NCI-H1105 (cell line): ENCODE results near the gene MAST4.

ENCODE experiments used
- DNase-seq: peaks from one replicate; lab custom pipeline; 2025; lab: John Stamatoyannopoulos, UW

MAST4 gene

DNA sequence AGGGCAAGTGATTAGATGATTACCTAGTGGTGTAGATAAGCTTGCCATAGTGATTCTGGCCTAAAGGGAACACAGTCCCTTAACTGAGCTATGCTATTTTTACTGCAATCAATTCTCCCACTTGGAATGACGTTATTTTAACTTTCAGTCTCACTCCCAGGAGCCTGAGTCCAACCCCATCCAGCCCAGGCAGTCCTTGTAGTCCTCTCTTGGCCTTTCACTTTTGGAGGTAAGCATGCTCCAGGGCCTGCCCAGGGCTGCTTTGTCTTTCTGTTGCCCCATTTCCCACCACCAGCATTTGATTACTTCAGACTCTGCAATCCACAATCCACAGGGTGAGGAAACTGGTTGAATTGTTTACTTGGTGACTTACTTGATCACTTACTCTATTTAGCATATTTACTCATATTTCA, 367.4 kb downstream of the MAST4 start:
- DNase-seq, result no peak

DNA sequence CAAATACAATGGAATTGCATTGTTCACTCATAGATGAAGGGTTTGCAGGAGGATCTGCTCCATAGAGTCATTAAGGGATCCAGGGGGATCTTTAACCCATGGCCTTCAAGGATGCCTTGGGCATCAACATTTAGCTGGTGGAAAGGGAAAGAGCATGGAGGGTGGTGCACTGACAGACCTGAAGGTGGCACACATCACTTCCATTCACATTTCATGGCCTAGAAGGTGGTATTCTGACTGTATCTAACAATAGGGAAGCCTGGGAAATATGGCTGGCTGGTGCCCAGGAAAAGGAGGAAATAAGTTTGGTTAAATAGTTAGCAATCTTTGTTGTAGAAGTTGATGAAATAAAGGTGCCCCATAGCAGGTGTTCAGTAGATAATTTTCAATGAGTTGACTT, 370.2 kb downstream of the MAST4 start:
- no peak for DNase-seq

DNA sequence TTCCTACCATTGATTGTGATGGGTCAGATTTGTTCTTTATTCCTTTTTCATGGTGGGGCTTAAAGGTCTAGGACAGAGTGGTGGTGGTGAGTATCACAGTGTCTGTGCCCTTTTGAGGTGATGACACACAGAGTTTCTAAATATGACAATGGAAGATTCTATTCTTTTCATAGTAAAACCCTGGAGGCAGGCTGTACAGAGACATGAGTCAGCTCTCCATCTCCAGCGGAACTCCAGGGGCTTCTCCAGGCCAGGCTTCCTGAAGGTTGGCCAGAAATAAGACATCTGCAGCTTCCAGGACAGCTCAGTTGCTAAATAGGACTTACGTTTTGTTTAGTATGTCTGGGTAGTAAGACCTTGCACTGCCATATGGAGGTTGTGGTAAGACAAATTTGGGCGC, 370.9 kb downstream of the MAST4 start:
- no peak for DNase-seq

DNA sequence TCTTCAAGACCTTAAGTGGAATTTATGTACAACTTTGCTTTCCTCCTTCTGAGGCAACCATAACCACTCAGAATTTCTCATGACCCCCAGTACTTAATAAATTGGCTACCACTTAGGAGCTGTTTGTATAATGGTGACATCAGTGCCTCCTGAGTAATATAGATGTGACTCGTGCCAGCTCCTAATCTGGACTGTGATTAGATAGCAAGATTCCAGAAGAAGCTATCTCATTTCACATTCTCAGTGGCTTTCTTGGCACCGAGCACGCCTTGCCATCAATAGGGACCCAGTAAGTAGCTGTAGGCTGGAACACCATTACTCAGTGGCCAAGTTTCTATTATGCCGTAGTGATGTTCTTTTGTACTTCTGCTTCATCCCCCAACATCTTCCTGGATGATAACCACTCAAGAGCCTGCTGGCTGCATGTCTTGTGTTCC, 371.7 kb downstream of the MAST4 start:
- no peak for DNase-seq

DNA sequence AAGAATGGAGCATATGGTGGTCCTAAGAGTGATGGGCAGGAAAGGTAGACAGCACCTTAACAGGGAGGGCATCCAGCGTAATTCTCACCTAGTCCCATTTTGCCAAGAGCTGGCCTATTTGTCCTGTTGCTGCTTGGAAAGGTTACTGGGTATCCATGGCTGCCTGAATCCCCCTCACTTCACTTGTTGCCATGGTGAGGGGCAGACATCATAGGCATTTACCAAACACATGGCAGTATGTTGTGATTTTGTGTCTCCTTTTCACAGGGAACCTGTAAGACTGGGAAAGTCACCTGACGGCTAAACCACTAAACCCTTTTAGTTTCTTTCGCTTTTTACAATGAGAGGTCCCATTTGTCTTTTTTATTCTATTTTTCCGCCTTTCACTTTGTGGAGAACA, 373.3 kb downstream of the MAST4 start:
- DNase-seq, result no peak

DNA sequence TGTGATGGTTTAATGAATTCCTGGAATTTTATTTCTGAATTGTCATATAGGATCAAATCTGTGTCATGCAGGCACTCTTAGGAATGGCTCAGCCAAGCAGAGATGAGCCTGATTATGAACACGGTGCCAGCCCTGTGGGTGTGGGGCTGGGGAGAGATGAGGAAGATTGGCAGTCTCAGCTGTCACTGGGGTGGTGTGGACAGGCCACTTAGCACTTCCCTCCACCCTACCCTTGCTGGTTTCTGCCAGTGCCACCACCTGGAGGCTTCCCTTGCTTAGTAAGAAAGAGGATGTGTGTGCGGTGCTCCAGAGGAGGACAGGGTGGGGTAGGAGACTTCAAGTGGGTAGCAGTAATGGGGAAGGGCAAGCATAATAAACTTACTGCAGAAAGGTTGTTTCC, 373.8 kb downstream of the MAST4 start:
- no peak for DNase-seq

DNA sequence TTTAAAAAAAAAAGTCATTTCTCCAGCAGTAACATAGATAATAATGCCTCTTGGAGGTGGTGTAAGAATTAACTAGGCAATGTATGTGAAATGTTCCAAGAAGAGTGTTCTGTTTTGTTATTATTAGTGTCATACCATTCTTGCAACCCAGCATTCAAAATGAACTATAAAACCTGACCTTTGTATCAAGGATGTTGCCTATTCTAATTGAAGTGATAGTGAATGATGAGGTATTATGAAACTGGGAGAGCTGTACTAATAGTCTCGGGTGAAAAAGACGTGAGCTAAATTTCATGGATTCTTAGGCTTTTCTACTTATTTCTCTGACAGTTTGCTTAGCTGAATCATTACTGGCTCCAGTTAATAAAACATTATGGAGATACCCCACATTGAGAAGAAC, 375.8 kb downstream of the MAST4 start:
- DNase-seq, result no peak

DNA sequence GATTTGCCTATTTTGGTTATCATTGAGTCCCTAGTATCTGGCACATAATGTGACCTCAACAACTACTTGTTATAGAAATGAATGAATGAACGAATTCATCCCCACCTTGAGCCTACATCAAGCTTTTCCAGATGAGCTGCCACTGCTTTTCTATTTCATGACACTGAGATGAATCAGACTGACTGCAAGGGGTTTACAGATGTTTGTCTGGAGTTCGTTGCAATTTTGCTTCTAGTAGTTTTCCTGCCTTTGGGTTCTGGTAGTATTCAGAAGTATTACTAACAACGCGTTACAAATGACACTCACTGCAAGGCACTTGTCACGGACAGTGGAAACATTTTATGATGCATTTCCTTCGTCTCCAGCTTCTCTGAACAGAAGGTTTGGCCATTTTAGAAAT, 378.1 kb downstream of the MAST4 start:
- no peak for DNase-seq

DNA sequence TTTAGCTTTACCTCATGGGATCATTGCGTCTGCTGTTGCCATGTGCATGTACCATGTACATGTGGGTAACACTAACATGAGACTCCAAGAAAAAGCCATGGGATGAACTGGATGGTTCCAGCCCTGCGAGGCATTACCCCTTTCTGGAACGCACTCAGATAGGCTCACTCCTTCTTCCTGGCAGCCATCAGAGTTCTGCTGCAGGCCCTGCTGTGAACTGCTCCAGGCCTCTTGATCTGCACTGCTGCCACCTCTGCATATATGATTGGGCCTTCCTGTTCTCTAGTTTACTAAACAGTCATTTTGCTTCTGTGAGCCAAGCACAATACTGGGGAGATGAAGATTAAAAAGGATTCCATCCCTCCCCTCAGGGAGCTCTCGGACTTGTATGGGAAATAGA, 379.9 kb downstream of the MAST4 start:
- no peak for DNase-seq

DNA sequence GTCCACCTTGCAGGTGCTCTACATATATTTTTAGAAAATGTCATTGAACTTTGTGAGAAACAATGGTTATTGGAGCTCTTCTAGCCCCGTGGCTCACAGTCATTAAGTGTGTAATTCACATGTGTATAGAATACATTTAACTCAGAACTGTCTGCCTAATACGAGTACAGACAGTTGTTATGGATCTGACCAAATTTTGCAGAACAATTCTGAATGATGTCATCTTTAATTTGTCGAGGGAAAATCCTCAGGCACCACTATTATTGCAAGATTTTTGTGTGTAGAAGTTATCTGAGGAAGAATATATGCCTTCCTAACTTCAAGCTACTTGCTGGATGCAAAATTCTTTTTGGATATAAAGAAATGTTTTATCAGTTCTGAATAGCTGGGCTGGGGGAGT, 383.5 kb downstream of the MAST4 start:
- no peak for DNase-seq

DNA sequence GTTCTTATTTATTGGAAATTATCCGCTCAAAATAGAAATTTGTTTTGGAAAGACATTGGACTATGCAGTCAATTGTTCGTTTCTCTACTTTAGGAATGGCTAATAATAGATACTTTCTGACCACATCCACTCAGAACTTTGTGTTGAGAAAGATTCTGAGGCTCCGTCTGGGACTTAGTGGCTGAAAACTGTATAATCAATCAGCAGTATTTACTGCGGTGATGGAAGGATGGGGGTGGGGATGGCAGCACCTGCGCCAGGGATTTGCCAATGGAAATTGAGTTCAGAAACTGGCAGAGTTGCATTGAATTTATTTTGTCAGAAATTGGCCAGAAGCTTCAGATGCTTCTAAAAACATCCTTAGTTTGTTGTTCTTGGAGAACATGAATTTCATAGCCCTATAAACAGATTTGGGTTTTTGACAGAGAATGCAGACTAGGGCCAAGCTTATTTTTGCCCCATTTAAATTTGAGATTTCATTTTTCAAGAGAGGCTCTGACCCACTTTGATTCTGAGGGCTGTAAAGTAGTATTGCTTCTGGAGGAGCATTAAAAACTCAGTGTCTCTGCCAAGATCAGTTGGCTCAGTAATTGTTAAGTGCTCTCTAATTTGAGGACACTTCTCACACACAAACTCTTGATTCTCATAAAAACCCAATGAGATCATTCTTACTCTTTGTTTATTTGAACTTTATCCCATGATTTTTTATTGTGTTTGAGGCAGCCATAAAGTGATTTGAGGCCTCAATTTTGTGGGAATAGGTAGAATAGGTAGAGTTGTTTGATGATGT, 385.3 kb downstream of the MAST4 start:
- DNase-seq, result no peak

DNA sequence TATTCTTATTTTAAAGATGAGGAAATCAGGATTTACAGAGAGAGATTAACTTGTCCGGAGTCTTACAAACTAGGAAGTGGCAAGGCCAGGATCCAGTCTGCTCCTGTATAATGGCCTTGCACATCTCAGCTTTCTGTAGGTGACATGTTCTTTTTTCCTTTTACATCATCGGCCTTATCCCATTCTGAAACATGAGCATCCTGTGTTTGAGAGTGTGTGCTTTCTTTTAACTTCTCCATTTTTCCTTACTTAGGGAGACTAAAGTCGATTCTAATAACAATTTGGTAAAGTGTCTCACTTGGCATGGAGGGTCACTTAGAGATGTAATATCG, 385.8 kb downstream of the MAST4 start:
- DNase-seq, result no peak

DNA sequence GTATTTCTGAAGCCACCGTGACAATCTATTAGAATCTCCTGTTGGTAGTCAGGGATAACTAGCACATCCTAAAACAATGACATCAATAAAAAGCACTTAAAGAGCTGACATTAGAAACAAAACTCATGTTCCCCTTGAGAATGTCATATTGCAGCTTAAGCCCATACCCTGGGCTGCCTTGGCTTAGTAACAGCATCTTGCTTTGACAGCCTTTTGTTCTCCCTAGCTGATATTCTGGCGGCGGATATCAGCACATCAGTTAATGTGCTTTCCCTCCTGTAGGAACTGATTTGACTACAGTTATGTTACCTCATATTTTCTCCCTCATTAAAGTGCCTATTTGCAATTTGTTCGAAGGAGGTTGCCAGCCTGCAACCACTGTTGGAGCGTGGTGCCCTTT, 386.3 kb downstream of the MAST4 start:
- no peak for DNase-seq

DNA sequence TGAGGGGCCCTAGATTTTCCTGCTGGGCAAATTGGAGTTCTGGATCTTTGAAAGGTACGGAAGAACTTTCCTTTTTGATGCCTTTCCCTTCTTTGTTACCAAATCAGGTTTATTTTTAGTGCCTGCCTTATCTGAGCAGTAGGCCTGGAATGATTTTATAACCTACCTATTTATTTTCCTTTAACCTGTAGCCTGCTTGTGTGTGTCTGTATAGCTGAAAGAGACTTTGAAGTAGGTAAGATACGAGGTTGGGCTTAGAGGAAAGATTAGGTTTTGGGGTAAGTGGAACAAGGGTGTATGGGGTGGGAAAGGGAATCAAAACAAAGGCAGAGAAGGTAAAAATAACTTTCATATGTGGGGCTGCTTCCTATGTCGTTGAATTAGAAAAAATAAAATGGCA, 389.2 kb downstream of the MAST4 start:
- no peak for DNase-seq

DNA sequence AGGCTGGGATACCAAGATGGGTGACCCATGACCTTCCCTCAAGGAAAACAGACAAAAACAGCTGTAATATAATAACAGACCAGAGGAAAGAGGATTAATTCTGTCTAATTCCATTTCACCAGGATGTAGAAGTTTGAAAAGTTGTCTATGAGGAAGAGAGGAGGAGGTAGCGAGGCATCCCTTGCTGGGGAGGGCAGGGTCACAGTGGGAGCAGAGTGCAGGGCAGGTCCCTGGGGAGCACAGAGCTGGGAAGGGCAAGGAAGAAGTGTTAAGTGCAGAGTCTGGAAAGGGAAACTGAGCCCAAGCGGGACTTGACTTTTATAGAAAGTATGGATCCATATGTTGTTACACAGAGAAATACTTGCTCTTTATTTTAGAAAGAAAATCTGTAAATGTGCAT, 389.8 kb downstream of the MAST4 start:
- no peak for DNase-seq

DNA sequence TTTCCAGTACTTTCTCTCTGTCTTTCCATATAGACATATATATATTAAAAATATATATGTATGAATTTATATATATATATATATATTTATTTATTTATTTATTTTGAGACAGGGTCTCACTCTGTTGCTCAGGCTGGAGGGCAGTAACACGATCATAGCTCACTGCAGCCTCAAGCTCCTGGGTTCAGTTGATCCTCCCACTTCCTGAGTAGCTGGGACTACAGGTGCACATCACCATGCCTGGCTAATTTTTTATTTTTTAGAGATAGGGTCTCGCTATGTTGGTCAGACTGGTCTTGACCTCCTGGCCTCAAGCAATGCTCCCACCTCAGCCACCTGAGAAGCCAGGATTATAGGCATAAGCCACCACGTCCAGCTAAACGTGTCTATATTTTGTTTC, 390.3 kb downstream of the MAST4 start:
- no peak for DNase-seq

DNA sequence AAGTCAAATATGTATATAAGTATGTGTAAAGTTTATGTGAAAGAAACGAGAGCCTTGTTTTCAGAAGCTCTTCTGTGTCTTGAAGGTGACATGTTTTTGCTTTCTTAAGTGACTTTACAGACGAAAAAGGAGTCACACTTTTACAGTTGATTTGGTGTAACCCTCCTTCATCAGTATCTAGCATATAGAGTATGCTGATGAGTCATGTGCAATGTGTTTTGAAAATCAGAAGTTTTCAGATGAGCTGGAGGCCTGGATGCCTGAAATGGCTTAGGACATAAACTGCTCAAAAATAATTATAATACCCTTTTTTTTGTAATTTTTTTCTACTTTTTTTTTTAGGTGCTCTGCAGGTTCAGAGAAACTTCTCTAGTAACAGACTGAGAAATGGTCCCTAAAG, 390.9 kb downstream of the MAST4 start:
- no peak for DNase-seq

DNA sequence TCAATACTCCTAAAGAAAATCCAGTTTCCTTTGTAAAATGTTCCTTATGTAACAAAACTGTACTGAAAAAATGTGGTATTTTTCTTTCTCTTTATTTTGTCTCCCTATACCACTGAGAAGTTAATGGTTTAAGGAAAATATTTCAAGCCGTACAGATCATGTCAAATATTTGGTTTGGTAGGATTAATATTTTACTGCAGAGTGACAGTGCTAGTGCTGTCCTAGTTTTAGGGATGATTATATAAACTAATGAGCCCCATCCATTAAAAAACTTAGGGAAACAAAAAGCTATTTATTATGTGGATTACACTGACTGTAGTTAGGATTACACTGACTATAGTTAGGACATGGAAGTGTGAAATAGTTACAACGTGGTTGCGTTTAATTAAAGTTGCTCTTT, 391.3 kb downstream of the MAST4 start:
- no peak for DNase-seq

DNA sequence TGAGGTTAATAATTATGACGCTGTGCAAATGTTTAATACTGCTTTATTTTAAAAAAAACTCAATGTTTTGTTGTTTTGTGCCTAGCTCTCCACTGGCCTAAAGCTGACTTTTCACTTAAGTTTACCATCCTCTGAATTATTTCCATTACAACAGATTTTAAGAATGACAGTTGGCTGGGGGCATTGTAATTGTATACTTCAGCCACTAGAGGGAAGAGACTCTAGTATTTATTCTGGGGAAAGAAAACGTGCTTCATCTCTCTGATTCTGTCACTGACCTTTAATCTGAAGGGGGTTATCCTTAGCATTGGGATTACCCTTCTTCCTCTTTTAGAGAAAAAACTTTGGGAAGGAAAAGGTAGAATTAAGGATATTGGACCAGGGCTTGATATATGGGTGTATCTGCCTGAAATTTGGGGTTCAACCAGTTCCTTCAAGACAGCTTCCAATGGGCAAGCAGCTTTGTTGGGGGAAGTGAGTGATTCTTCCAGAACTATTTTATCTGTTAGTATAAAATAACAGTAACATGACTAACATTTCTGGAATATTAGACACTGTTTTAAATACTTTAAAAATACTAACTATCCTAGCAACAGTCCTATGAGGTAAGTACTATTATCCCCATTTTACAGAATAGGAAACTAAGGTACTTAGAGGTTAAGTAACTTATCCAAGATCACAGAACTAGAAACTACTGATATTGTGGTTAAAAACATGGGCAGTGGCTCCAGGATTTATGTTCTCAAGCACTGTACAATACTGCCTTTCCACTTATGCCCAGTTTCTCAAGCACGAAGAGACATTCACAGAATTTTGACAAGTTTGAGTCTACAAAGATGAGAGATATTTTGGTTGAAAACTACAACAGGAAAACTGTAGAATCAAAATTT, 392.0 kb downstream of the MAST4 start:
- DNase-seq, result no peak

DNA sequence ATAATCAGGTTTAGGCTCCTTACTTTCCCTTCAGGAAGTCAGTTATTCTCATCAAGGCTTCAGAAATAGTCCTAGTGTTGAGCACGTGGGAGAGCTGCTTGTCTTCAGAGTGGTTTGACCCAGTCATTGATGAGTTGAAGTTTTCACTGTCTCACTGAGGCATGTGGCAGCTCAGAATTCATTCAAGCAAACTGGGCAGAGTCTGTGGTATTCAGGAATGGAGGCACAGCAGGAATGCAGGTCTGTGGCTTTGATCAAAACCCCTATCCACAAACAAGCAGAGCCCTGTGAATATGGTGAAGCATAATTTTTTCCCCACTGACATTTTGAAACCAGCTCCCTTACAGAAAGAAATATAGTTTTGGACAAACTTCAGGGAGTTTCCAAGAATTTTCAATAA, 393.1 kb downstream of the MAST4 start:
- no peak for DNase-seq

DNA sequence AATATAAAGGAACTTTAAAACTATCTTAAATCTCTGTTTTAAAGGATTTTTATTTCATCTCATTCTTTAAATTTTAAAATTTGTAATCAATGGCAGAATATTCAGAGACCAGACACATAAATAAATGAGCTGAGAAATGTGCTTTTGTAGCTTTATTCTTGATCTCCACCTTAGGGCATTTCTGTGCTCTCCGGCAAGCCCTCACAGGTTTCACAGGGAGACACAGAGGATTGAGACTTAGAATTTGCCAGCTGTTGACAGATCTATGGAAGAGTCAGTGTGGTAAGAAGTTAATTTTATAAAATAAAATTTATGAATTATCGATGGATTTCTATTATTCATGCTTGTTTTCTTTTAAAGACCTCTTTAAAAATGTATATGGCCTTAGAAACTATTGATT, 393.6 kb downstream of the MAST4 start:
- no peak for DNase-seq

DNA sequence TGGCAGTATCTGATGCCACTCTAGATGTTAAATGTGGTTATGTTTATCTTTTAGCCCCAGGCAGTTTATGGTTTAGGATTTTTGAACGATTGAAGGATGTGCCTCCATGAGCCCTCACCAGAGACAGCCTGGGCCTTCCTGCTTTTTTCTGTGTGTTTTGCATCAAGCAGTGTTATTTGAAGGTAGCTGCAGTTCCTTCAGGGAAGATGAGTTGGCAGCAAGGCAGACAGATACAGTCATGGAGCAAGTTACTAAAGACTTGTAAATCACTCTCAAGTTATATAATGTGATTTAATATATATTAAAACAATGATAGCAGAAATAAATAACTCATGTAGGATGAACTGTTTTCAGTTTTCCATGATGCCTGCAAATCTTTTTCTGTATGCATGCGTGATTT, 395.6 kb downstream of the MAST4 start:
- DNase-seq, result no peak

DNA sequence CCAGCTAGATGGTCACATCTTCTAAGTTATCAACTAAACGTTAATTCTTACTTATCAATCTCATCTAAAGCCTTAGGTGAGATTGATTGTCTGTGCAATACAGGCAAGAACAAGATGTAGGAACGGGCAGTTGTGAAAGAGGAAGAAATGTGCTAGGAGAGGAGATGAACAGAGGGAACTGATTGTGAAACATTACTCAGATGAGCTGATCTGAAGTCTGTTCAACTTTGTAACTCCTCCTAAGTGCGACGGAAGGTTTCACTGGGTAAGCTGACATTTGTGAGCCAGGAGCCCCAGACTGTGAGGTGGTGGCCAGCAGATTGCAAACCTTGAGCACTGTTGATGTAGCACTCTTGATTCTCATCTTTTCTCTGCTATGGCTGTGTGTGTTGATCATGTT, 396.4 kb downstream of the MAST4 start:
- no peak for DNase-seq

DNA sequence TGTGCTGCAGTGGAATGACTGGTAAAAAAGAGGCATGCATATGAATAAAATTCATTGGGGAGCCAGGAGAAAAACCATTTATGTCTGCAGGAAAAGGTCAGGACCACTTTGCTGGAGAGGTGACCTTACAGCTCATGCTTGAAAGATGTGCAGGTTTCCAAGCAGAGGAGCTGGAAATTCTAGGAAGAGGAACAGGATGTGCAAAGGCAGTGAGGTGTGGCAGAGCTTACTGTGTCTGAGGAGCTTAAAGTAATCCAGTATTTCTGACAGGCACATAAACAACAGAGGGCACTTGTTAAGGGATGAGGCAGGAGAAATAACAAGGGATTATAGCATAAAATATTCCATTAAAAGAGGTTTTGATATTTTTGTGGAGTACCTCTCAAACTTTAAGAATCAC, 397.3 kb downstream of the MAST4 start:
- no peak for DNase-seq
